ENCODE measurements around the gene CPED1.

The CPED1 gene

GRCh38 chr7:121278120-121279021 lies 289.9 kb downstream of the CPED1 start:
- TF ChIP-seq CTCF (IDR thresholded peaks at IDR 0.05), result no peak

- TF ChIP-seq CTCF (IDR thresholded peaks at IDR 0.05), result no peak
Observed at GRCh38 chr7:121279060-121279620, 290.6 kb downstream of the CPED1 start.

GRCh38 chr7:121279822-121280221 lies 291.3 kb downstream of the CPED1 start:
- no peak for TF ChIP-seq CTCF (IDR thresholded peaks at IDR 0.05)

- TF ChIP-seq CTCF (IDR thresholded peaks at IDR 0.05), result no peak
Observed at GRCh38 chr7:121280656-121281055, 292.1 kb downstream of the CPED1 start.

- no peak for TF ChIP-seq CTCF (IDR thresholded peaks at IDR 0.05)
Observed at GRCh38 chr7:121282129-121282528, 293.6 kb downstream of the CPED1 start.

- TF ChIP-seq CTCF (IDR thresholded peaks at IDR 0.05), result no peak
Observed at GRCh38 chr7:121285066-121285667, 296.7 kb downstream of the CPED1 start.

- no peak for TF ChIP-seq CTCF (IDR thresholded peaks at IDR 0.05)
Observed at GRCh38 chr7:121286186-121286585, 297.7 kb downstream of the CPED1 start.

Measured in LNCAP (cell line).